WTC11 (cell line): ENCODE measurements around the gene ASB12.

Source experiments
- CTCF ChIP-seq: fragments of 200-600 bp; IDR thresholded peaks from 2 replicates; pipeline ENCODE4 v1.8.0; 2022; ENCODE audit warnings: antibody characterized with exemption
- FOXJ3 ChIP-seq: sonication (generic); formaldehyde crosslinking; IDR thresholded peaks from 2 replicates; pipeline ENCODE4 v1.9.0; 2021; ENCODE audit warnings: missing genetic modification reagents, mild to moderate bottlenecking, borderline replicate concordance
- FOXK1 ChIP-seq: sonication (generic); formaldehyde crosslinking; IDR thresholded peaks from 2 replicates; pipeline ENCODE4 v1.8.0; 2022; ENCODE audit warnings: mild to moderate bottlenecking, moderate library complexity, missing genetic modification reagents
- KAT7 ChIP-seq: sonication (generic); formaldehyde crosslinking; IDR thresholded peaks from 2 replicates; pipeline ENCODE4 v1.8.1; 2023; ENCODE audit warnings: missing genetic modification reagents, mild to moderate bottlenecking, borderline replicate concordance
- NFYB ChIP-seq: sonication (generic); formaldehyde crosslinking; conservative IDR thresholded peaks from 2 replicates; pipeline ENCODE4 v1.8.0; 2022; ENCODE audit warnings: low read depth, missing genetic modification reagents
- TF ChIP-seq, protein P1 (sequence below): sonication (generic); formaldehyde crosslinking; IDR thresholded peaks from 2 replicates; pipeline ENCODE4 v1.8.1; 2023; ENCODE audit warnings: mild to moderate bottlenecking, missing genetic modification reagents, moderate library complexity
- TF ChIP-seq, protein P2 (sequence below): sonication (generic); formaldehyde crosslinking; conservative IDR thresholded peaks from 2 replicates; pipeline ENCODE4 v1.8.1; 2023; ENCODE audit warnings: mild to moderate bottlenecking, low read depth, missing genetic modification reagents, moderate library complexity
- TF ChIP-seq, protein P3 (sequence below): sonication (generic); formaldehyde crosslinking; conservative IDR thresholded peaks from 2 replicates; pipeline ENCODE4 v1.8.1; 2022; ENCODE audit warnings: mild to moderate bottlenecking, missing genetic modification reagents

DNA sequence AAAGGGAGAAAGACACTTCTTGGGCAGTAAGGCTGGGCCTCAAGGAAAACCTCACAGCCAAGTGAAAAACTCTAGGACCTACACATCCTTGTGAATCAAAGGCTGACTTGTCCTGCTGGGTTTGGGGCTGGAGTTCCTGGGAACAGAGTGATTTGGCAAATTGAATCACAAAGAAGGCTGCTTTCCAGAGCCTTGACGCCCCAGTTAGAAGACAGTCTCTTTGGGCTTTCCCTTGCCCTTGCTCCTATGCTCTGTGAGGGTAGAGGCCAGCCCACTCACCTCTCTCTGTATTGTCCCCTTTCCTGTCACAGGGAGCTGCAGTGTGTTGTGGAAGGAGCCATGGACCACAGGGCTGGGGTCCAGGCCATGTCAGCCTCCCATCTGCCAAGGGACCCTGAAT, 34.5 kb downstream of the ASB12 start:
- TF ChIP-seq CTCF, result no peak
- TF ChIP-seq FOXK1 (CRISPR knock-in tag), result no peak
- no peak for TF ChIP-seq FOXJ3 (CRISPR knock-in tag)
- TF ChIP-seq, protein P1, sequence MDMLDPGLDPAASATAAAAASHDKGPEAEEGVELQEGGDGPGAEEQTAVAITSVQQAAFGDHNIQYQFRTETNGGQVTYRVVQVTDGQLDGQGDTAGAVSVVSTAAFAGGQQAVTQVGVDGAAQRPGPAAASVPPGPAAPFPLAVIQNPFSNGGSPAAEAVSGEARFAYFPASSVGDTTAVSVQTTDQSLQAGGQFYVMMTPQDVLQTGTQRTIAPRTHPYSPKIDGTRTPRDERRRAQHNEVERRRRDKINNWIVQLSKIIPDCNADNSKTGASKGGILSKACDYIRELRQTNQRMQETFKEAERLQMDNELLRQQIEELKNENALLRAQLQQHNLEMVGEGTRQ (CRISPR knock-in tag), result no peak
- no peak for TF ChIP-seq NFYB (CRISPR knock-in tag)
- TF ChIP-seq, protein P2, sequence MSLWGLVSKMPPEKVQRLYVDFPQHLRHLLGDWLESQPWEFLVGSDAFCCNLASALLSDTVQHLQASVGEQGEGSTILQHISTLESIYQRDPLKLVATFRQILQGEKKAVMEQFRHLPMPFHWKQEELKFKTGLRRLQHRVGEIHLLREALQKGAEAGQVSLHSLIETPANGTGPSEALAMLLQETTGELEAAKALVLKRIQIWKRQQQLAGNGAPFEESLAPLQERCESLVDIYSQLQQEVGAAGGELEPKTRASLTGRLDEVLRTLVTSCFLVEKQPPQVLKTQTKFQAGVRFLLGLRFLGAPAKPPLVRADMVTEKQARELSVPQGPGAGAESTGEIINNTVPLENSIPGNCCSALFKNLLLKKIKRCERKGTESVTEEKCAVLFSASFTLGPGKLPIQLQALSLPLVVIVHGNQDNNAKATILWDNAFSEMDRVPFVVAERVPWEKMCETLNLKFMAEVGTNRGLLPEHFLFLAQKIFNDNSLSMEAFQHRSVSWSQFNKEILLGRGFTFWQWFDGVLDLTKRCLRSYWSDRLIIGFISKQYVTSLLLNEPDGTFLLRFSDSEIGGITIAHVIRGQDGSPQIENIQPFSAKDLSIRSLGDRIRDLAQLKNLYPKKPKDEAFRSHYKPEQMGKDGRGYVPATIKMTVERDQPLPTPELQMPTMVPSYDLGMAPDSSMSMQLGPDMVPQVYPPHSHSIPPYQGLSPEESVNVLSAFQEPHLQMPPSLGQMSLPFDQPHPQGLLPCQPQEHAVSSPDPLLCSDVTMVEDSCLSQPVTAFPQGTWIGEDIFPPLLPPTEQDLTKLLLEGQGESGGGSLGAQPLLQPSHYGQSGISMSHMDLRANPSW, result no peak
- no peak for TF ChIP-seq KAT7 (CRISPR knock-in tag)
- TF ChIP-seq, protein P3, sequence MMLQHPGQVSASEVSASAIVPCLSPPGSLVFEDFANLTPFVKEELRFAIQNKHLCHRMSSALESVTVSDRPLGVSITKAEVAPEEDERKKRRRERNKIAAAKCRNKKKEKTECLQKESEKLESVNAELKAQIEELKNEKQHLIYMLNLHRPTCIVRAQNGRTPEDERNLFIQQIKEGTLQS (CRISPR knock-in tag), result no peak
